Upper lobe of left lung (tissue), 6 donors: ENCODE data around the gene CRIP2. TPM values are rescaled to one million over a fixed set of nuclear protein-coding genes. Genes with fewer than 3 reads are reported as not detected.

Experiments
- ATAC-seq, 2 donors: fragments of 200-7000 bp; cut with Tn5 transposase; one replicate each; pipeline ENCODE4 v1.9.1; 2022; ENCODE audit warnings: mild to moderate bottlenecking in 2 of 2, moderate library complexity in 2 of 2; ENCODE audit not compliant: low FRiP score in 2 of 2
- DNase-seq, 2 donors: peaks; one replicate each; pipeline ENCODE4 v3.0.0-alpha.2; 2019 to 2020
- H3K27ac ChIP-seq, 4 donors: fragments of 200-600 bp; sonication (generic); one replicate each; pipeline ENCODE4 v1.5.1; 2016 to 2019
- H3K27me3 ChIP-seq, 4 donors: fragments of 200-600 bp; sonication (generic); one replicate each; pipeline ENCODE4 v1.5.1; 2017 to 2019
- H3K36me3 ChIP-seq, 4 donors: fragments of 200-600 bp; sonication (generic); one replicate each; pipeline ENCODE4 v1.5.1; 2016 to 2019
- H3K4me1 ChIP-seq, 4 donors: fragments of 200-600 bp; sonication (generic); one replicate each; pipeline ENCODE4 v1.5.1; 2018 to 2019
- H3K4me3 ChIP-seq, 4 donors: fragments of 200-600 bp; sonication (generic); one replicate each; pipeline ENCODE4 v1.5.1; 2017 to 2019; ENCODE audit warnings: mild to moderate bottlenecking in 2 of 4, moderate library complexity in 1 of 4
- H3K9me3 ChIP-seq, 4 donors: fragments of 200-600 bp; sonication (generic); one replicate each; pipeline ENCODE4 v1.5.1; 2018 to 2019
- CTCF ChIP-seq, 6 experiments: fragments of 450-650 bp in 4 of 6; fragments of 200-600 bp in 2 of 6; sonication (generic) in 2 of 6; IDR thresholded peaks; one replicate each; pipeline ENCODE4 v1.5.1; 2016 to 2019; ENCODE audit warnings: antibody characterized with exemption in 6 of 6
- EP300 ChIP-seq, 4 donors: sonication (generic); formaldehyde crosslinking; IDR thresholded peaks; one replicate each; pipeline ENCODE4 v1.5.1; 2017; ENCODE audit warnings: antibody characterized with exemption in 4 of 4, control low read depth in 2 of 4
- POLR2A ChIP-seq, 4 donors: fragments of 450-650 bp; IDR thresholded peaks; one replicate each; pipeline ENCODE4 v1.5.1; 2016 to 2017; ENCODE audit warnings: antibody characterized with exemption in 4 of 4, mild to moderate bottlenecking in 2 of 4
- POLR2AphosphoS5 ChIP-seq, 2 donors: sonication (generic); formaldehyde crosslinking; IDR thresholded peaks; one replicate each; pipeline ENCODE4 v1.5.1; 2017; ENCODE audit warnings: antibody characterized with exemption in 2 of 2
- WGBS, 2 donors: methylation state at CpG; one replicate each; pipeline ENCODE4 v1.1.5; 2017 to 2018; 5-methylcytosine and 5-hydroxymethylcytosine counted together
- total RNA-seq, 6 donors: library from RNA; depleted of rRNA in 4 of 6; stranded (reverse); fragments of >200 nt in 4 of 6; gene quantifications; one replicate each; pipeline versions ENCODE4 v1.1.0 to v1.2.1, GENCODE V29; 2016 to 2021
- donor health status: DM: no; HTN: no; CAD: no; lungs with moderate emphysema.
- donor health status: DM: no; HTN: yes; CAD: no; lungs with severe emphysema.

Gene CRIP2
- total RNA-seq, 6 donors from 2014 or later: 55.5 to 422 (median 190) TPM

DNA sequence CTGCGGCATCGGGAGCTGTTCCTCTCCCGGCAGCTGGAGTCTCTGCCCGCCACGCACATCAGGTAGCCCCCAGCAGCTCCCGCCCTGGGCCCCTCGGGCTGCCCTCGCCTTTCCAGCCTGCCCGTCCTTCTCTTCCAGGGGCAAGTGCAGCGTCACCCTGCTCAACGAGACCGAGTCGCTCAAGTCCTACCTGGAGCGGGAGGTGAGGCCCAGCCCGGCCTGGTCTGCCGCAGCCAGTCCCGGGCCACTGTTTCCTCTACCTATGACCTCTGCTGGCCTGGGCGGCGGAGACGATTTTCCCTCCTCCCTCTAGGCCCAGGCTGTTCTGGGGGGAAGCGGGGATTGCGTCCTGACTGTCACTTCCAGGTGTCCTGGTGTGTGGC is 24.5 kb upstream of the CRIP2 start:
- no peaks in the 10 kb centered on the region for H3K9me3 ChIP-seq
- WGBS, 2 donors: 87% methylated on average over 15 to 22 of the region's 22 CpGs
- no peak for ATAC-seq
- H3K4me3 ChIP-seq: no peak overlapping the region
- H3K4me1 ChIP-seq: peaks cover 7 to 9% (median 7%) of the 10 kb centered on the region in 4 donors
- no peak for TF ChIP-seq POLR2A (IDR thresholded peaks at IDR 0.05)
- no peak for TF ChIP-seq CTCF (IDR thresholded peaks at IDR 0.05)
- TF ChIP-seq EP300 (IDR thresholded peaks at IDR 0.05): no peak
- no peak for TF ChIP-seq POLR2AphosphoS5 (IDR thresholded peaks at IDR 0.05)
- peak in 1 of 2 donors; percentile 59 for DNase-seq
- H3K27me3 ChIP-seq: no peaks in the 10 kb centered on the region
- peaks cover 0 to 62% (median 35%) of the 10 kb centered on the region in 4 donors for H3K36me3 ChIP-seq
- H3K27ac ChIP-seq: no peak overlapping the region

- H3K27ac ChIP-seq: no peak overlapping the region
- H3K4me1 ChIP-seq: peaks cover 7 to 9% (median 7%) of the 10 kb centered on the region in 4 donors
- TF ChIP-seq POLR2A (IDR thresholded peaks at IDR 0.05) (no peak), POLR2AphosphoS5 (IDR thresholded peaks at IDR 0.05) (no peak), EP300 (IDR thresholded peaks at IDR 0.05) (no peak), CTCF (IDR thresholded peaks at IDR 0.05) (no peak)
- DNase-seq (peak in 1 of 2 donors; percentile 72), ATAC-seq (no peak)
- no peak overlapping the region for H3K4me3 ChIP-seq
- H3K27me3 ChIP-seq: no peaks in the 10 kb centered on the region
- 93 to 95% methylated on average over 21 of the region's 29 CpGs for WGBS, 2 donors
- no peaks in the 10 kb centered on the region for H3K9me3 ChIP-seq
- peaks cover 0 to 70% (median 42%) of the 10 kb centered on the region in 4 donors for H3K36me3 ChIP-seq
These were observed 23.5 kb upstream of the CRIP2 start for GRCh38 chr14:105450864-105451720.

- DNase-seq: peak in 1 of 2 donors; percentile 76
- WGBS, 2 donors: 89 to 91% methylated on average over 14 of the region's 14 CpGs
- peaks cover 0 to 83% (median 47%) of the 10 kb centered on the region in 4 donors for H3K36me3 ChIP-seq
- no peaks in the 10 kb centered on the region for H3K9me3 ChIP-seq
- ATAC-seq: no peak
- no peaks in the 10 kb centered on the region for H3K27me3 ChIP-seq
- TF ChIP-seq EP300 (IDR thresholded peaks at IDR 0.05): no peak
- no peak for TF ChIP-seq CTCF (IDR thresholded peaks at IDR 0.05)
- TF ChIP-seq POLR2A (IDR thresholded peaks at IDR 0.05): no peak
- no peak for TF ChIP-seq POLR2AphosphoS5 (IDR thresholded peaks at IDR 0.05)
- peaks cover 7 to 9% (median 7%) of the 10 kb centered on the region in 4 donors for H3K4me1 ChIP-seq
- H3K4me3 ChIP-seq: no peak overlapping the region
- H3K27ac ChIP-seq: no peak overlapping the region
These were observed 21.7 kb upstream of the CRIP2 start for GRCh38 chr14:105452963-105453362.

DNA sequence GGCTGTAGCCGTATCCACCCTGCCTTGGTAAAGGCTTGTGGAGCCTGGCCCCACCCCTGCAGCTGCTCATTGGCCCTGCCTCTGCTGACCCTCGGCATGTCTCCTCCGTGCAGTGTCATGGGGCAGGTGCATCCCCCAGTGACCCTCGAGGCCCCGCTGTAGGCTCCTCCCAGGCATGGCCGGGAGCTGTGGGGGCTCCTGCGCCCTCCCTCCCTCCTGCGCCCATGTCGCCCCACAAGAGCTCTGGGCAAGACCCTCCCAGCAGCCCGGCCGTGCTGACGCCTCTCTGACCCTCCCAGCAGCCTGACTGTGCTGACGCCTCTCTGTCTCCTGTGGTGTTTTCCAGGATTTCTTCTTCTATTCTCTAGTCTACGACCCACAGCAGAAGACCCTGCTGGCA is 20.8 kb upstream of the CRIP2 start:
- Histone ChIP-seq H3K9me3 (no peaks in the 10 kb centered on the region), H3K4me1 (peaks cover under 1 to 3% (median 2%) of the 10 kb centered on the region in 4 donors), H3K4me3 (no peak overlapping the region), H3K27ac (no peak overlapping the region), H3K27me3 (no peaks in the 10 kb centered on the region), H3K36me3 (peaks cover 0 to 92% (median 52%) of the 10 kb centered on the region in 4 donors)
- TF ChIP-seq CTCF (IDR thresholded peaks at IDR 0.05) (no peak), EP300 (IDR thresholded peaks at IDR 0.05) (no peak), POLR2A (IDR thresholded peaks at IDR 0.05) (no peak), POLR2AphosphoS5 (IDR thresholded peaks at IDR 0.05) (no peak)
- peak in 1 of 2 donors; percentile 70 for DNase-seq
- no peak for ATAC-seq
- 90 to 93% methylated on average over 12 to 14 of the region's 14 CpGs for WGBS, 2 donors
